ENCODE data around the gene MYBPC1. TPM values are rescaled to one million over a fixed set of nuclear protein-coding genes. Genes with fewer than 3 reads are reported as not detected.

MYBPC1 gene
- total and polyA plus RNA-seq, 2 of the 13 experiments (the other 11 are each of a cell fraction or from before 2014, with no cell fraction given), result 0.31 to 0.53 TPM

- Histone ChIP-seq H3K9me3 (ENCODE audit: low read length) (no peaks in the 10 kb centered on the region), H3K4me2 (ENCODE audit: low read depth, low read length) (no peak overlapping the region), H3K79me2 (ENCODE audit: insufficient read depth, low read length) (no peaks in the 10 kb centered on the region), H4K20me1 (ENCODE audit: insufficient read depth, low read length) (no peaks in the 10 kb centered on the region), H3K4me1 (ENCODE audit: insufficient read depth, low read length) (no peaks in the 10 kb centered on the region), H3K27ac (ENCODE audit: extremely low read length, insufficient read depth, low read length) (no peak overlapping the region), H3K36me3 (replicated peaks in 1 of 2; ENCODE audit: control insufficient read depth in 1 of 2, insufficient read depth in 2 of 2, low read length in 2 of 2) (no peaks in the 10 kb centered on the region), H3K27me3 (ENCODE audit: control insufficient read depth in 1 of 2, insufficient read depth in 2 of 2, low read length in 2 of 2) (no peaks in the 10 kb centered on the region), H3K4me3 (replicated peaks in 1 of 3; ENCODE audit: insufficient read depth in 1 of 3, low read depth in 2 of 3, low read length in 3 of 3) (no peak overlapping the region), H2AFZ (ENCODE audit: low read length) (peak overlapping the region; percentile 74), H3K9ac (ENCODE audit: insufficient read depth, low read depth, low read length) (no peak overlapping the region)
- intact Hi-C loops (cut with micrococcal nuclease; ENCODE audit: unreplicated experiment) (no loop called here), in situ Hi-C loops (cut with HindIII; ENCODE audit: extremely low pct_ligation_motif_present, low pct_unique_long_range_greater_than_20kb) (no loop called here)
- no TSS peak for BruUV-seq (replicated peaks)
- 91% methylated on average over 2 of the region's 2 CpGs for WGBS (ENCODE audit: low lambda C conversion rate)
- no peak for ATAC-seq
- CTCF ChIA-PET (ENCODE audit: low intra/inter-chr PET ratio, low total read pairs), result no interaction called here
- TF ChIP-seq JUND (CRISPR knock-in tag; IDR thresholded peaks at IDR 0.05), result no peak
- TF ChIP-seq, protein P1, sequence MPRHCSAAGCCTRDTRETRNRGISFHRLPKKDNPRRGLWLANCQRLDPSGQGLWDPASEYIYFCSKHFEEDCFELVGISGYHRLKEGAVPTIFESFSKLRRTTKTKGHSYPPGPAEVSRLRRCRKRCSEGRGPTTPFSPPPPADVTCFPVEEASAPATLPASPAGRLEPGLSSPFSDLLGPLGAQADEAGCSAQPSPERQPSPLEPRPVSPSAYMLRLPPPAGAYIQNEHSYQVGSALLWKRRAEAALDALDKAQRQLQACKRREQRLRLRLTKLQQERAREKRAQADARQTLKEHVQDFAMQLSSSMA (CRISPR knock-in tag; IDR thresholded peaks at IDR 0.05), result no peak
- no peak for TF ChIP-seq ZFP82 (CRISPR knock-in tag; IDR thresholded peaks at IDR 0.05; ENCODE audit: borderline replicate concordance)
- TF ChIP-seq TBX2 (CRISPR knock-in tag; IDR thresholded peaks at IDR 0.05; ENCODE audit: borderline replicate concordance), result no peak
- no peak for TF ChIP-seq ZNF343 (CRISPR knock-in tag; IDR thresholded peaks at IDR 0.05)
- TF ChIP-seq, protein P2, sequence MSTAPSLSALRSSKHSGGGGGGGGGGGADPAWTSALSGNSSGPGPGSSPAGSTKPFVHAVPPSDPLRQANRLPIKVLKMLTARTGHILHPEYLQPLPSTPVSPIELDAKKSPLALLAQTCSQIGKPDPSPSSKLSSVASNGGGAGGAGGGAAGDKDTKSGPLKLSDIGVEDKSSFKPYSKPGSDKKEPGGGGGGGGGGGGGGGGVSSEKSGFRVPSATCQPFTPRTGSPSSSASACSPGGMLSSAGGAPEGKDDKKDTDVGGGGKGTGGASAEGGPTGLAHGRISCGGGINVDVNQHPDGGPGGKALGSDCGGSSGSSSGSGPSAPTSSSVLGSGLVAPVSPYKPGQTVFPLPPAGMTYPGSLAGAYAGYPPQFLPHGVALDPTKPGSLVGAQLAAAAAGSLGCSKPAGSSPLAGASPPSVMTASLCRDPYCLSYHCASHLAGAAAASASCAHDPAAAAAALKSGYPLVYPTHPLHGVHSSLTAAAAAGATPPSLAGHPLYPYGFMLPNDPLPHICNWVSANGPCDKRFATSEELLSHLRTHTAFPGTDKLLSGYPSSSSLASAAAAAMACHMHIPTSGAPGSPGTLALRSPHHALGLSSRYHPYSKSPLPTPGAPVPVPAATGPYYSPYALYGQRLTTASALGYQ (CRISPR knock-in tag; IDR thresholded peaks at IDR 0.05), result no peak
- TF ChIP-seq, protein P3, sequence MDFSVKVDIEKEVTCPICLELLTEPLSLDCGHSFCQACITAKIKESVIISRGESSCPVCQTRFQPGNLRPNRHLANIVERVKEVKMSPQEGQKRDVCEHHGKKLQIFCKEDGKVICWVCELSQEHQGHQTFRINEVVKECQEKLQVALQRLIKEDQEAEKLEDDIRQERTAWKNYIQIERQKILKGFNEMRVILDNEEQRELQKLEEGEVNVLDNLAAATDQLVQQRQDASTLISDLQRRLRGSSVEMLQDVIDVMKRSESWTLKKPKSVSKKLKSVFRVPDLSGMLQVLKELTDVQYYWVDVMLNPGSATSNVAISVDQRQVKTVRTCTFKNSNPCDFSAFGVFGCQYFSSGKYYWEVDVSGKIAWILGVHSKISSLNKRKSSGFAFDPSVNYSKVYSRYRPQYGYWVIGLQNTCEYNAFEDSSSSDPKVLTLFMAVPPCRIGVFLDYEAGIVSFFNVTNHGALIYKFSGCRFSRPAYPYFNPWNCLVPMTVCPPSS (IDR thresholded peaks at IDR 0.05), result no peak
- no peak for TF ChIP-seq YEATS4 (CRISPR knock-in tag; IDR thresholded peaks at IDR 0.05; ENCODE audit: borderline replicate concordance)
- no peak for TF ChIP-seq ZBTB3 (CRISPR knock-in tag; IDR thresholded peaks at IDR 0.05; ENCODE audit: borderline replicate concordance, low read depth)
- TF ChIP-seq NFRKB (IDR thresholded peaks at IDR 0.05), result no peak
- no peak for TF ChIP-seq ZBTB7B (CRISPR knock-in tag; IDR thresholded peaks at IDR 0.05)
- no peak for TF ChIP-seq ZBTB46 (CRISPR knock-in tag; IDR thresholded peaks at IDR 0.05; ENCODE audit: borderline replicate concordance)
- TF ChIP-seq, protein P4, sequence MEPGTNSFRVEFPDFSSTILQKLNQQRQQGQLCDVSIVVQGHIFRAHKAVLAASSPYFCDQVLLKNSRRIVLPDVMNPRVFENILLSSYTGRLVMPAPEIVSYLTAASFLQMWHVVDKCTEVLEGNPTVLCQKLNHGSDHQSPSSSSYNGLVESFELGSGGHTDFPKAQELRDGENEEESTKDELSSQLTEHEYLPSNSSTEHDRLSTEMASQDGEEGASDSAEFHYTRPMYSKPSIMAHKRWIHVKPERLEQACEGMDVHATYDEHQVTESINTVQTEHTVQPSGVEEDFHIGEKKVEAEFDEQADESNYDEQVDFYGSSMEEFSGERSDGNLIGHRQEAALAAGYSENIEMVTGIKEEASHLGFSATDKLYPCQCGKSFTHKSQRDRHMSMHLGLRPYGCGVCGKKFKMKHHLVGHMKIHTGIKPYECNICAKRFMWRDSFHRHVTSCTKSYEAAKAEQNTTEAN (CRISPR knock-in tag; conservative IDR thresholded peaks at IDR 0.05), result no peak
- TF ChIP-seq ZSCAN25 (CRISPR knock-in tag; IDR thresholded peaks at IDR 0.05), result no peak
- TF ChIP-seq CEBPG (CRISPR knock-in tag; IDR thresholded peaks at IDR 0.05), result no peak
- TF ChIP-seq HOXA7 (CRISPR knock-in tag; IDR thresholded peaks at IDR 0.05), result no peak
- TF ChIP-seq ZNF549 (CRISPR knock-in tag; IDR thresholded peaks at IDR 0.05), result no peak
- no peak for TF ChIP-seq RXRB (CRISPR knock-in tag; IDR thresholded peaks at IDR 0.05; ENCODE audit: borderline replicate concordance)
- no peak for DNase-seq (ENCODE audit: low spot score)
- FAIRE-seq, result no peak
- POLR2A ChIA-PET, result no interaction called here
Observed at GRCh38 chr12:101578417-101578816, 16.4 kb upstream of the MYBPC1 start.
